ENCODE measurements around the gene TMEM244. TPM values are rescaled to one million over a fixed set of nuclear protein-coding genes. Genes with fewer than 3 reads are reported as not detected.
"Not testable (repeated sequence)": the region's sequence is repeated elsewhere in the genome, so short reads cannot be mapped to it uniquely, and the experiment has no call there.

The TMEM244 gene
- total and polyA plus RNA-seq, 7 experiments from 2014 or later: not detected

DNA sequence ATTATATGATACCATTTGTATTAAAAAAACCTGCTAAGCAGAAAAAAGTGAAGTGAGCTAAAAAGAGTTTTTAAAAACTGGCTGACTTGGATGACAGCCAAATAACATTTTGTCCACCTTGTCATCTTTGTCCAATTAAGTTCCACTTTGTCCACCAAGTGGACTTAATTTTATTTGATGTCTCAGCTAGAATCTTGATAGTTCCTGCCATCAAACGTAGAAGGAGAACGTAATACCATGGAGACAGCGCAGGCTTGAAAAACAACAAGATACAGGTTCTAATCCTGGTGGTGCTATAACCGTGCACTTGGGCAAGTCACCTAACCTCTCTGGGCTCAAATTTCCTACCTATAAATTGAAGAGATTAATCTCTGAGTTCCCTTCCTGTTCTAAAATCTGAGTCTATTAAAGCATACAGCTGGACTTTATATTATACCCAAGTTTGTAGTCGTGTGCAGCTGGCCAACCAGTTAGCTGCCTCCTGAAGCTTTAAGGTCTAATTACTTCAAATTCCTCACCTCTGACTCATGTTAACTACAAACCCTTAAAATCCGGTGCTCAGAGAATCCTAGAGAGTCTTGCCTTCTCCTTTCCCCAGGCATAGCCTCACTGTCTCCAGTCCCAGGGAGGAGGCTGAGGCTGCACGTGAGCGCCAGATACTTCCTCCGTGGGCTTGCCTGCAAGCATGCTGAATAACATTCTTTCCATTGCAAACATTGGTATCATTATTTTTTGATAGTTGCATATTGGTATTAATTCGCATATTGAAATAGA lies 16.8 kb downstream of the TMEM244 start:
- peaks cover 0 to 5% (median 0%) of the 10 kb centered on the region in 5 donors for H3K36me3 Mint-ChIP-seq
- H3K9me3 ChIP-seq (ENCODE audit: control insufficient read depth in 2 of 3, low read length in 3 of 3): no peaks in the 10 kb centered on the region
- no peak for ATAC-seq
- no peaks in the 10 kb centered on the region for H3K27me3 ChIP-seq (ENCODE audit: control insufficient read depth in 2 of 2, insufficient read depth in 2 of 2, low read length in 2 of 2)
- DNase-seq: no peak
- no peak overlapping the region for H3K4me3 Mint-ChIP-seq
- peaks cover 8 to 42% (median 12%) of the 10 kb centered on the region in 5 donors for H3K27me3 Mint-ChIP-seq
- no peaks in the 10 kb centered on the region for H3K36me3 ChIP-seq (ENCODE audit: control insufficient read depth in 2 of 3, insufficient read depth in 3 of 3, low read length in 3 of 3)
- H3K4me3 ChIP-seq (ENCODE audit: low read length): no peak overlapping the region
- POLR2A ChIA-PET: no interaction called here
- peaks cover 0 to 4% (median 0%) of the 10 kb centered on the region in 11 donors for H3K9me3 Mint-ChIP-seq
- CTCF ChIA-PET: interaction anchor here (0.7 kb wide), 1 partner anchor 21 kb away, joined by 3 read pairs; no protein-coding TSS in a partner anchor
- H3K27ac Mint-ChIP-seq: no peak overlapping the region
- no peaks in the 10 kb centered on the region for H3K4me1 Mint-ChIP-seq
- H3K4me1 ChIP-seq (ENCODE audit: control insufficient read depth in 2 of 2, insufficient read depth in 2 of 2, low read length in 2 of 2): no peaks in the 10 kb centered on the region
- intact Hi-C loops (cut with micrococcal nuclease): no loop called here
- no peak overlapping the region for H3K27ac ChIP-seq (ENCODE audit: low read depth, low read length)

GRCh38 chr6:129843573-129843972 lies 17.5 kb downstream of the TMEM244 start:
- H3K4me1 ChIP-seq (ENCODE audit: control insufficient read depth in 2 of 2, insufficient read depth in 2 of 2, low read length in 2 of 2): no peaks in the 10 kb centered on the region
- POLR2A ChIA-PET: no interaction called here

DNA sequence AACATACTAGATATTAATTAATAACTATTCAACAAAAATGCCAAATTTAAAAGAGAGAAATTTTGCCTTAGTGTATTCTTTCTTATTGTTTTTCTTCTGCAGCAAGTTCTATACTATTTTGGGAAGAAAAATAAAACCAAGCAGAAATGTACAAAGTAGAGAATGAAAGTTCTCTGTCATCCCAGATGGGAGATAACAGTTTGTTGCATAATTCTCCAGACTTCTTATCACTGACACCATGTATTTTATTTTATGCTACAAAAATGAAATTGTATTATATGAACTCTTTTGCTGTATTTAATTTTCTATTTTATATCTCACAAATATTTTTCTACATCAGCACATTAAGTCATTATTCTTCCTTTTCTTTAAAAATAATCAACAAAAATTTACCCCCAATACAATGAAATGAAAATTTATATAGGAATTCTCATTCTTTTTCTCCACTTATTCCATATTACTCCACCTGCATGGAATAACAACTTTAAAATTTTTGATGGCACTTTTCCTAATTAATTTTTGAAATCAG lies 18.2 kb downstream of the TMEM244 start:
- no peak overlapping the region for H3K4me3 ChIP-seq (ENCODE audit: low read length)
- ATAC-seq: no peak

More at GRCh38 chr6:129843573-129843972, 17.5 kb downstream of the TMEM244 start:
- no peak overlapping the region for H3K27ac Mint-ChIP-seq
- H3K27ac ChIP-seq (ENCODE audit: low read depth, low read length): no peak overlapping the region
- H3K36me3 ChIP-seq (ENCODE audit: control insufficient read depth in 2 of 3, insufficient read depth in 3 of 3, low read length in 3 of 3): no peaks in the 10 kb centered on the region
- no peak for ATAC-seq
- no peak overlapping the region for H3K4me3 Mint-ChIP-seq
- H3K9me3 Mint-ChIP-seq: peaks cover 0 to 4% (median 0%) of the 10 kb centered on the region in 11 donors
- H3K36me3 Mint-ChIP-seq: peaks cover 0 to 5% (median 0%) of the 10 kb centered on the region in 5 donors
- intact Hi-C loops (cut with micrococcal nuclease): no loop called here
- no peaks in the 10 kb centered on the region for H3K27me3 ChIP-seq (ENCODE audit: control insufficient read depth in 2 of 2, insufficient read depth in 2 of 2, low read length in 2 of 2)
- H3K27me3 Mint-ChIP-seq: peaks cover 8 to 47% (median 12%) of the 10 kb centered on the region in 5 donors
- no peak for DNase-seq
- no peaks in the 10 kb centered on the region for H3K9me3 ChIP-seq (ENCODE audit: control insufficient read depth in 2 of 3, low read length in 3 of 3)
- CTCF ChIA-PET: no interaction called here
- H3K4me1 Mint-ChIP-seq: no peaks in the 10 kb centered on the region
- H3K4me3 ChIP-seq (ENCODE audit: low read length): no peak overlapping the region

DNA sequence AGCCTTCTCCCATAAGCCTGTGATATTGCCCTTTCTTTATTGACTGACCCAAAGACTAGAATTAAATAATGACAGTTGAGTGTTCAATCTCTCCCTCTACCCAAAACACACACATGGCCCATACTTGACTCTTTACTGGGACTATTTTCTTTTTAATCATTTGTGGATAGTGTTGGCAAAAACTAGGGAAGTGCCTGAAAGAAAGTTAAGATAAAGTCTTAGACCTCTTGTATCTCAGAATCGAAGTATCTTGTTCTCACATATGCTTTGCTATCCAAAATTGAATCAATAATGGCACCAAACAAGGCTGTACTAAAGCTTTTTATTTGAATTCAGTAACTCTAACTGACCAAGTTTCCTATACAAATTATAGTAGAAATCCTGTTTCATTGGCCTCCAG lies 19.0 kb downstream of the TMEM244 start:
- no peaks in the 10 kb centered on the region for H3K27me3 ChIP-seq (ENCODE audit: control insufficient read depth in 2 of 2, insufficient read depth in 2 of 2, low read length in 2 of 2)
- Mint-ChIP-seq H3K27me3 (peaks cover 0 to 44% (median 10%) of the 10 kb centered on the region in 5 donors), H3K27ac (no peak overlapping the region), H3K9me3 (peaks cover 0 to 9% (median 5%) of the 10 kb centered on the region in 11 donors), H3K4me3 (no peak overlapping the region), H3K4me1 (no peaks in the 10 kb centered on the region), H3K36me3 (no peaks in the 10 kb centered on the region)
- no peaks in the 10 kb centered on the region for H3K9me3 ChIP-seq (ENCODE audit: control insufficient read depth in 2 of 3, low read length in 3 of 3)
- DNase-seq: no peak
- H3K4me3 ChIP-seq (ENCODE audit: low read length): no peak overlapping the region
- no peaks in the 10 kb centered on the region for H3K4me1 ChIP-seq (ENCODE audit: control insufficient read depth in 2 of 2, insufficient read depth in 2 of 2, low read length in 2 of 2)
- no peak overlapping the region for H3K27ac ChIP-seq (ENCODE audit: low read depth, low read length)
- intact Hi-C loops (cut with micrococcal nuclease): no loop called here
- ATAC-seq: no peak
- CTCF ChIA-PET: no interaction called here
- H3K36me3 ChIP-seq (ENCODE audit: control insufficient read depth in 2 of 3, insufficient read depth in 3 of 3, low read length in 3 of 3): no peaks in the 10 kb centered on the region
- POLR2A ChIA-PET: no interaction called here

More for the DNA sequence above, 18.2 kb downstream of the TMEM244 start:
- intact Hi-C loops (cut with micrococcal nuclease): no loop called here
- Mint-ChIP-seq H3K9me3 (peaks cover 0 to 5% (median 0%) of the 10 kb centered on the region in 11 donors), H3K4me3 (no peak overlapping the region), H3K27me3 (peaks cover 6 to 47% (median 10%) of the 10 kb centered on the region in 5 donors), H3K4me1 (no peaks in the 10 kb centered on the region), H3K27ac (no peak overlapping the region), H3K36me3 (peaks cover 0 to under 1% (median 0%) of the 10 kb centered on the region in 5 donors)
- DNase-seq: no peak
- H3K27ac ChIP-seq (ENCODE audit: low read depth, low read length): no peak overlapping the region
- no peaks in the 10 kb centered on the region for H3K27me3 ChIP-seq (ENCODE audit: control insufficient read depth in 2 of 2, insufficient read depth in 2 of 2, low read length in 2 of 2)
- CTCF ChIA-PET: no interaction called here
- no peaks in the 10 kb centered on the region for H3K36me3 ChIP-seq (ENCODE audit: control insufficient read depth in 2 of 3, insufficient read depth in 3 of 3, low read length in 3 of 3)
- H3K4me1 ChIP-seq (ENCODE audit: control insufficient read depth in 2 of 2, insufficient read depth in 2 of 2, low read length in 2 of 2): no peaks in the 10 kb centered on the region
- H3K9me3 ChIP-seq (ENCODE audit: control insufficient read depth in 2 of 3, low read length in 3 of 3): no peaks in the 10 kb centered on the region
- POLR2A ChIA-PET: no interaction called here

DNA sequence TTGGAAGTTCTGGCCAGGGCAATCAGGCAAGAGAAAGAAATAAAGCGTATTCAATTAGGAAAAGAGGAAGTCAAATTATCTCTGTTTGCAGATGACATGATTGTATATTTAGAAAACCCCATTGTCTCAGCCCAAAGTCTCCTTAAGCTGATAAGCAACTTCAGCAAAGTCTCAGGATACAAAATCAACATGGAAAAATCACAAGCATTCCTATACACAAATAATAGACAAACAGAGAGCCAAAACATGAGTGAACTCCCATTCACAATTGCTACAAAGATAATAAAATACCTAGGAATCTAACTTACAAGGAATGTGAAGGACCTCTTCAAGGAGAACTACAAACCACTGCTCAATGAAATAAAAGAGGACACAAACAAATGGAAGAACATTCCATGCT lies 21.6 kb downstream of the TMEM244 start:
- H3K4me1 ChIP-seq (ENCODE audit: control insufficient read depth in 2 of 2, insufficient read depth in 2 of 2, low read length in 2 of 2); CTCF ChIA-PET: not testable (repeated sequence)

GRCh38 chr6:129835691-129836090 lies 25.4 kb downstream of the TMEM244 start:
- intact Hi-C loops (cut with micrococcal nuclease): no loop called here
- H3K4me1 Mint-ChIP-seq: no peaks in the 10 kb centered on the region
- CTCF ChIA-PET: interaction anchor here (0.6 to 0.7 kb wide), 2 partner anchors 137 to 182 kb away, joined by 3 to 4 read pairs; no protein-coding TSS in a partner anchor

More for the DNA sequence above, 21.6 kb downstream of the TMEM244 start:
- peaks cover 0 to 40% (median 11%) of the 10 kb centered on the region in 5 donors for H3K27me3 Mint-ChIP-seq
- H3K27ac ChIP-seq (ENCODE audit: low read depth, low read length); H3K9me3 ChIP-seq (ENCODE audit: control insufficient read depth in 2 of 3, low read length in 3 of 3); intact Hi-C loops (cut with micrococcal nuclease); H3K27ac Mint-ChIP-seq; H3K36me3 Mint-ChIP-seq; DNase-seq; H3K27me3 ChIP-seq (ENCODE audit: control insufficient read depth in 2 of 2, insufficient read depth in 2 of 2, low read length in 2 of 2); H3K4me3 ChIP-seq (ENCODE audit: low read length); H3K36me3 ChIP-seq (ENCODE audit: control insufficient read depth in 2 of 3, insufficient read depth in 3 of 3, low read length in 3 of 3); H3K4me1 Mint-ChIP-seq; POLR2A ChIA-PET; ATAC-seq; H3K4me3 Mint-ChIP-seq: not testable (repeated sequence)
- H3K9me3 Mint-ChIP-seq: peaks cover 0 to 12% (median 8%) of the 10 kb centered on the region in 11 donors

More at GRCh38 chr6:129835691-129836090, 25.4 kb downstream of the TMEM244 start:
- Mint-ChIP-seq H3K27ac (no peak overlapping the region), H3K4me3 (no peak overlapping the region), H3K36me3 (peaks cover 0 to 5% (median 0%) of the 10 kb centered on the region in 5 donors), H3K27me3 (peaks cover 0 to 30% (median 5%) of the 10 kb centered on the region in 5 donors), H3K9me3 (peaks cover 0 to 12% (median 8%) of the 10 kb centered on the region in 11 donors)
- ATAC-seq: no peak
- Histone ChIP-seq H3K4me3 (ENCODE audit: low read length) (no peak overlapping the region), H3K36me3 (ENCODE audit: control insufficient read depth in 2 of 3, insufficient read depth in 3 of 3, low read length in 3 of 3) (no peaks in the 10 kb centered on the region), H3K27me3 (ENCODE audit: control insufficient read depth in 2 of 2, insufficient read depth in 2 of 2, low read length in 2 of 2) (no peaks in the 10 kb centered on the region), H3K27ac (ENCODE audit: low read depth, low read length) (no peak overlapping the region), H3K4me1 (ENCODE audit: control insufficient read depth in 2 of 2, insufficient read depth in 2 of 2, low read length in 2 of 2) (no peaks in the 10 kb centered on the region), H3K9me3 (ENCODE audit: control insufficient read depth in 2 of 3, low read length in 3 of 3) (no peaks in the 10 kb centered on the region)
- POLR2A ChIA-PET: no interaction called here
- DNase-seq: no peak

All from naive thymus-derived CD4-positive, alpha-beta T cell (primary cell).